ENCODE data around the gene FCGR3A.
"Not testable (repeated sequence)": the region's sequence is repeated elsewhere in the genome, so short reads cannot be mapped to it uniquely, and the experiment has no call there.

DNA sequence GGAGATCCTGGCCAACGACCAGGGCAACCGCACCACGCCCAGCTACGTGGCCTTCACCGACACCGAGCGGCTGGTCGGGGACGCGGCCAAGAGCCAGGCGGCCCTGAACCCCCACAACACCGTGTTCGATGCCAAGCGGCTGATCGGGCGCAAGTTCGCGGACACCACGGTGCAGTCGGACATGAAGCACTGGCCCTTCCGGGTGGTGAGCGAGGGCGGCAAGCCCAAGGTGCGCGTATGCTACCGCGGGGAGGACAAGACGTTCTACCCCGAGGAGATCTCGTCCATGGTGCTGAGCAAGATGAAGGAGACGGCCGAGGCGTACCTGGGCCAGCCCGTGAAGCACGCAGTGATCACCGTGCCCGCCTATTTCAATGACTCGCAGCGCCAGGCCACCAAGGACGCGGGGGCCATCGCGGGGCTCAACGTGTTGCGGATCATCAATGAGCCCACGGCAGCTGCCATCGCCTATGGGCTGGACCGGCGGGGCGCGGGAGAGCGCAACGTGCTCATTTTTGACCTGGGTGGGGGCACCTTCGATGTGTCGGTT, 24.8 kb downstream of the FCGR3A start:
- TF ChIP-seq CTCF, EP300, POLR2AphosphoS5 (IDR thresholded peaks at IDR 0.05): not testable (repeated sequence)

All from upper lobe of left lung (tissue), 4 donors.